ENCODE measurements around the gene PNISR. TPM values are rescaled to one million over a fixed set of nuclear protein-coding genes. Genes with fewer than 3 reads are reported as not detected.

The PNISR gene
- total RNA-seq, 1 experiment from 2014 or later, result 86.5 TPM

Other genes with a start within 250 kb of the PNISR start
- 1.9 and 2.0 TPM in 2 replicates for gene FAXC, start 75.6 kb downstream of the PNISR start, total RNA-seq (2014; rRNA removed; shearing (Covaris generic))
- gene COQ3, start 31.1 kb downstream of the PNISR start, total RNA-seq (2014; rRNA removed; shearing (Covaris generic)), result 7.8 and 9.2 TPM in 2 replicates
- 15.5 and 17.4 TPM in 2 replicates for gene USP45, start 90.1 kb upstream of the PNISR start, total RNA-seq (2014; rRNA removed; shearing (Covaris generic))
- 53.3 and 65.5 TPM in 2 replicates for gene CCNC, start 143.4 kb upstream of the PNISR start, total RNA-seq (2014; rRNA removed; shearing (Covaris generic))
- gene PRDM13, start 181.5 kb upstream of the PNISR start, total RNA-seq (2014; rRNA removed; shearing (Covaris generic)), result 1.6 and 2.8 TPM in 2 replicates